ENCODE measurements around the gene ALDH9A1. TPM values are rescaled to one million over a fixed set of nuclear protein-coding genes. Genes with fewer than 3 reads are reported as not detected.
"Not testable (repeated sequence)": the region's sequence is repeated elsewhere in the genome, so short reads cannot be mapped to it uniquely, and the experiment has no call there.

Gene ALDH9A1
- total RNA-seq, 2 experiments from 2014 or later, result 46.9 to 54.4 TPM

DNA sequence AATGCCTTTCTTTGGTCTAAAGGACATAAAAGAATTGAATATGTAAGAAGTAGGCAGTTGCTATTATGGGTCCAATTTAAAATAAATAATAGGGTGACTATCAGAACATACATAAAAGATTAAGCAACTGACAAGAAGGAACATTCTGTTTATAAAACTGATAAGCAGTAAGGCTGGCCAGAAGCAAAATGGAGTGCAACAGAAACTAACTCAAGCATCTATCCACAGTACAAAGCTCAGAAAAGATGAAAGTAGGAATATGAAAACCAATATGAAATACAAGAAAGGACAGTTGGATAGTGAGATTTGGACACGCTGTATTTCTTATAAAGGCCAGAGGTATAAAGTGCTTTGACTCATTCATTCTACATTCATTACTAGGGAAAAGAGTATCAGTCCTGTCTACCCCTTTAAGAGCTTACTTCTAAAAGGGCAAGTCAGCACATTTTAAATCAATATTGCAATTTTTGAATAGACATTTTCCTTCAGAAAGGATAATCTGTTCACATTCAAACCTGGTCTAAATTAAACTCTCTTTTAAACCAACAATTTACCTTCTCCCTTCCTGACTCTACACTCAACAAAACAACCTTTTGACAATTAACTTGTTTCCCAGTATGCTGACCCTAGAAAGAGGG, 14.4 kb downstream of the ALDH9A1 start:
- DNase-seq, result no peak
- no peak overlapping the region for H3K27ac Mint-ChIP-seq
- H3K27me3 Mint-ChIP-seq, result no peaks in the 10 kb centered on the region
- H3K9me3 Mint-ChIP-seq, result peaks cover 8% of the 10 kb centered on the region
- H3K4me3 Mint-ChIP-seq, result no peak overlapping the region
- H3K36me3 Mint-ChIP-seq (ENCODE audit: low read depth), result peaks cover 86% of the 10 kb centered on the region
- H3K4me1 Mint-ChIP-seq, result peaks cover 37% of the 10 kb centered on the region
- ChIA-PET CTCF (interaction anchor here (0.9 to 1.2 kb wide), 3 partner anchors 13 to 83 kb away, joined by 3 to 7 read pairs (median 3); no protein-coding TSS in a partner anchor), POLR2A (interaction anchor here (5.0 kb wide), 1 partner anchor 14 kb away, joined by 36 read pairs; the partner anchor contains the start of gene ALDH9A1)

DNA sequence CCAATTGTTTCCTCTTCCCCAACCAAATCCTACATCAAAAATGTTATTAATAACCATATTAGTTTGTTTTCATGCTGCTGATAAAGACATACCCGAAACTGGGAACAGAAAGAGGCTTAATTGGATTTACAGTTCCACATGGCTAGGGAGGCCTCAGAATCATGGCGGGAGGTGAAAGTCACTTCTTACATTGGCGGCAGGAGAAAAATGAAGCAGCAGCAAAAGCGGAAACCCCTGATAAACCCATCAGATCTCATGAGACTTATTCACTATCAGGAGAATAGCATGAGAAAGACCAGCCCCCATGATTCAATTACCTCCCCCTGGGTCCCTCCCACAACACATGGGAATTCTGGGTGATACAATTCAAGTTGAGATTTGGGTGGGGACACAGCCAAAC, 17.6 kb downstream of the ALDH9A1 start:
- H3K27ac Mint-ChIP-seq, POLR2A ChIA-PET, CTCF ChIA-PET, H3K9me3 Mint-ChIP-seq, DNase-seq, H3K27me3 Mint-ChIP-seq, H3K4me3 Mint-ChIP-seq: not testable (repeated sequence)
- Mint-ChIP-seq H3K4me1 (peaks cover 27% of the 10 kb centered on the region), H3K36me3 (ENCODE audit: low read depth) (peaks cover 76% of the 10 kb centered on the region)

DNA sequence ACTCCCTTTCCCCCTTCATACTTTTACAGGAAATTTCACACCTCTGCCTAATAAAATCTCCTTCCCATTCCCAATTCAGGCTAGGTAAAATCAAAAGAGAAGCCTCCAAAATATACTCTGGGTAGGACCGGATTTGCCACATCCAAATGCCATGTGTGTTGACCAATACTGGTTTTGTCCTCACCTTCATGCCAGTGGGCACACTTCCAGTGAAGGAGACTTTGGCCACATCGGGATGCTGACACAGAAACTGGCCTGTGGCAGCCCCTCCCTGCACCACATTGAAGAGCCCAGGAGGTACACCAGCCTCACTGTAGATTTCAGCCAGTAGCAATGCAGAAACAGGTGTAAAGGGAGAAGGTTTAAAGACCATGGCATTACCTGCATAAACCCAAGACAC, 18.1 kb downstream of the ALDH9A1 start:
- H3K4me1 Mint-ChIP-seq, result peaks cover 27% of the 10 kb centered on the region
- no peak overlapping the region for H3K4me3 Mint-ChIP-seq
- H3K27me3 Mint-ChIP-seq, result no peaks in the 10 kb centered on the region
- ChIA-PET CTCF (no interaction called here), POLR2A (no interaction called here)
- no peaks in the 10 kb centered on the region for H3K9me3 Mint-ChIP-seq
- H3K36me3 Mint-ChIP-seq (ENCODE audit: low read depth), result peaks cover 77% of the 10 kb centered on the region
- no peak for DNase-seq
- H3K27ac Mint-ChIP-seq, result no peak overlapping the region

DNA sequence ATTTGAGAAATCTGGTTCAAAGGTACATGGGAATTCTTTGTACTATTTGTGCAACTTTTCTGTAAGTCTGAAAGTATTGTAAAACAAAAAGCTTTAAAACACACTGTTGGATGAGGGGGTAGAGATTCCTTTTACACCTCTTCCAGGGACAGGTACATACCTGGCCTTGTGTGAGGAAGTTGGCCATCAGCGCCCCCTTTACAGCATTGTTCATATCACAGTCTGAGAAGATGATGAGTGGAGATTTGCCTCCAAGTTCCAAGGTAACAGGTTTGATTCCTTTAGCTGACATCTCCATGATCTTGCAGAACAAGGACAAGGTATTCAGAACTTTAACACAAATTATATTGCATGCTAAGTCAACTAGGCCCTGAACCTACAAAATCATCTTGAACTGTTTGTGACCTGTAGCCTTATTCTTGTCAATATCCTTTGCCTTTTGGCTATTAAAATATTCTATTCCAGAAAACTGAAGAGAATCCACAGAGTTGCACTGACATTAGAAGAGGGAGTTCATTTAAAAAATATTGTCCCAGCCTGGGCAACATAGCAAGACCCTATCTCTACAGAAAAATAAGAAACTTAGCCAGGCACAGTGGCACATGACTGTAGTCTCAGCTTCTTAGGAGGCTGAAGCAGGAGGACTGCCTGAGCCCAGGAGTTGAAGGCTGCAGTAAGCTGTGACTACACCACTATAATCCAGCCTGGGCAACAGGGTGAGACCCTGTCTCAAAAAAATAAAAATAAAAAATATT, 18.9 kb downstream of the ALDH9A1 start:
- H3K27ac Mint-ChIP-seq, result peak overlapping the region; percentile 23
- POLR2A ChIA-PET, result no interaction called here

DNA sequence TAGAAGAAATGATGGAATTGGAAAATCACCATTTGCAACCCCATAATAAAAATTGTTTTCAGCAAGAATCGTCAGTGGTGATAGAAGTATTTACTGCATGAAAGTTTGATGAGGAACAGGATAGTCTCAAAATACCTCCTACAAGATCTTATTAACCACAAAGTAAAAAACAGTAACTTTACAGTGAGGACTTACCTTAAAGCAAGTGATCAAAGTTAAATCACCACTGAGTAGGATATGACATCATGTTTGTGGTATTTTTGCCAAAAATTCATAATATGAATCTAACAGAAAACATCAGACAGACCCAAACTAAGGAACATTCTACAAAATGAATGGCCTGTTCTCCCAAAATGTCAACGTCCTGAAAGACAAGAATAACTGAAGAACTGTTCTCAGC, 19.9 kb downstream of the ALDH9A1 start:
- Mint-ChIP-seq H3K36me3 (ENCODE audit: low read depth) (peaks cover 66% of the 10 kb centered on the region), H3K27ac (peak overlapping the region; percentile 49), H3K27me3 (no peaks in the 10 kb centered on the region), H3K4me1 (peaks cover 20% of the 10 kb centered on the region), H3K4me3 (no peak overlapping the region), H3K9me3 (no peaks in the 10 kb centered on the region)
- POLR2A ChIA-PET, result no interaction called here
- CTCF ChIA-PET, result interaction anchor here (0.6 kb wide), 1 partner anchor 135 kb away, joined by 3 read pairs; no protein-coding TSS in a partner anchor
- no peak for DNase-seq

More for the DNA sequence above, 18.9 kb downstream of the ALDH9A1 start:
- Mint-ChIP-seq H3K4me1 (peaks cover 23% of the 10 kb centered on the region), H3K4me3 (no peak overlapping the region), H3K27me3 (no peaks in the 10 kb centered on the region), H3K36me3 (ENCODE audit: low read depth) (peaks cover 71% of the 10 kb centered on the region), H3K9me3 (no peaks in the 10 kb centered on the region)
- CTCF ChIA-PET, result interaction anchor here (0.9 kb wide), 1 partner anchor 11 kb away, joined by 3 read pairs; no protein-coding TSS in a partner anchor
- DNase-seq, result no peak

DNA sequence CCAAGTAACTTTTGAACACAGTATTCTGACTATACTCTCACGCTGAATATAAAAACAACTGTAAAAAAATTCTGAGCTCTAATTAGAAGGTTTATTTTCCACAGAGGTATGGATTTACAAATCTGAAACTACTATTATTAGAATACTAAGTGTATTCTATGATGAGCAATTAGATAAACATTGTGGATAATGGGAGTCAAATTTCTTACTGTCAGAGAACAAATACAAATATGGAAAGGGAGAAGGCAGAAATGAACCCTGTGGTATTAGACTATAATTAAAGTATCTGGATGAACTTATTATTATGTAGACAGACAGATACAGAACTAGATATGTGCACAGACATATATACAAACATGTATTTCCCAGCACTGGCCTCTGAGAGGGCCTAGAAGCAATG, 22.6 kb downstream of the ALDH9A1 start:
- ChIA-PET POLR2A (interaction anchor here (0.9 kb wide), 1 partner anchor 46 kb away, joined by 3 read pairs; no protein-coding TSS in a partner anchor), CTCF (no interaction called here)
- peaks cover 67% of the 10 kb centered on the region for H3K36me3 Mint-ChIP-seq (ENCODE audit: low read depth)
- H3K27me3 Mint-ChIP-seq, result no peaks in the 10 kb centered on the region
- no peaks in the 10 kb centered on the region for H3K9me3 Mint-ChIP-seq
- DNase-seq, result no peak
- no peak overlapping the region for H3K4me3 Mint-ChIP-seq
- H3K27ac Mint-ChIP-seq, result no peak overlapping the region
- H3K4me1 Mint-ChIP-seq, result peaks cover 20% of the 10 kb centered on the region

DNA sequence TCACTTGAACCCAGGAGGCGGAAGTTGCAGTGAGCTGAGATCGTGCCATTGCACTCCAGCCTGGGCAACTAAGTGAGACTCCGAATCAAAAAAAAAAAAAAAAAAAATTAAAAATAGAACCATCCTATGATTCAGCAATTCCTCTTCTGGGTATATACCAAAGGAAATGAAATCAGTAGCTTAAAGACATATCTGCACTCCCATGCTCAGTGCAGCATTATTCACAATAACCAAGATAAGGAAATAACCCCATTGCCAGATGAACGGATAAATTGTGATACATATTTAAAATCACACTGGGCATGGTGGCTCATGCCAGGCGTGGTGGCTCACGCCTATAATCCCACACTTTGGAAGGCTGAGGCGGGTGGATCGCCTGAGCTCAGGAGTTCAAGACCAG, 23.8 kb downstream of the ALDH9A1 start:
- ChIA-PET POLR2A (no interaction called here), CTCF (interaction anchor here (0.6 kb wide), 1 partner anchor 11 kb away, joined by 3 read pairs; no protein-coding TSS in a partner anchor)
- no peak overlapping the region for H3K27ac Mint-ChIP-seq
- H3K36me3 Mint-ChIP-seq (ENCODE audit: low read depth), result peaks cover 64% of the 10 kb centered on the region
- H3K4me3 Mint-ChIP-seq, result no peak overlapping the region
- DNase-seq, result no peak
- H3K9me3 Mint-ChIP-seq, result no peaks in the 10 kb centered on the region
- no peaks in the 10 kb centered on the region for H3K27me3 Mint-ChIP-seq
- H3K4me1 Mint-ChIP-seq, result peaks cover 20% of the 10 kb centered on the region

DNA sequence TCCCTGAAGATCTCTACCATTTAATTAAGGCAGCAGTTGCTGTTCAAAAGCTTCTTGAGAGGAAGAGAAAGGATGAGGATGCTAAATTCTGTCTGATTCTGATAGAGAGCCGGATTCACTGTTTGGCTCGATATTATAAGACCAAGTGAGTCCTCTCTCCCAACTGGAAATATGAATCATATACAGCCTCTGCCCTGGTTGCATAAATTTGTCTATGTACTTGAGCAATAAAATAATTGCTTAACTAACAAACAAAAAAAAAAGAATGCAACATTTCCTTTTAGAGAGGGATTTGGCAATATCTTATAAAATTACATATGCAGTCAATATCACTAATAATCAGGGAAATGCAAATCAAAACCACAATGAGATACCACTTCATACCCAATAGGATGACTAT, 26.8 kb downstream of the ALDH9A1 start:
- Mint-ChIP-seq H3K4me1 (peaks cover 6% of the 10 kb centered on the region), H3K36me3 (ENCODE audit: low read depth) (peaks cover 73% of the 10 kb centered on the region), H3K27me3 (no peaks in the 10 kb centered on the region), H3K4me3 (no peak overlapping the region), H3K27ac (no peak overlapping the region), H3K9me3 (no peaks in the 10 kb centered on the region)
- ChIA-PET CTCF (no interaction called here), POLR2A (no interaction called here)
- DNase-seq, result no peak

DNA sequence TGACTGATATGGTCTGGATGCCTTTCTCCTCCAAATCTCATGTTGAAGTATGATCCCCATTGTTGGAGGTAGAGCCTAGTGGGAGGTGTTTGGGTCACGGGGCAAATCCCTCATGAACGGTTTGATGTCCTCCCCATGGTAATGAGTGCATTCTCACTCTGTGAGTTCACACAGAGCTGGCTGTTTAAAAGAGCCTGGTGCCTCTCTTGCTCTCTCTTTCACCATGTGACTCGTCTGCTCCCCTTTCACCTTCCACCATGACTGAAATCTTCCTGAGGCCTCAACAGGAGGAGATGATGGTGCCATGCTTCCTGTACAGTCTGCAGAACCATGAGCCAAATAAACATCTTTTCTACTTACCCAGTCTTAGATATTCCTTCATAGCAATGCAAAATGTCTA, 30.2 kb downstream of the ALDH9A1 start:
- H3K36me3 Mint-ChIP-seq (ENCODE audit: low read depth), result peaks cover 84% of the 10 kb centered on the region
- H3K27me3 Mint-ChIP-seq, result no peaks in the 10 kb centered on the region
- no peak overlapping the region for H3K27ac Mint-ChIP-seq
- H3K4me3 Mint-ChIP-seq, result no peak overlapping the region
- POLR2A ChIA-PET, result no interaction called here
- DNase-seq, result no peak
- CTCF ChIA-PET, result no interaction called here
- no peaks in the 10 kb centered on the region for H3K9me3 Mint-ChIP-seq
- peaks cover 8% of the 10 kb centered on the region for H3K4me1 Mint-ChIP-seq

DNA sequence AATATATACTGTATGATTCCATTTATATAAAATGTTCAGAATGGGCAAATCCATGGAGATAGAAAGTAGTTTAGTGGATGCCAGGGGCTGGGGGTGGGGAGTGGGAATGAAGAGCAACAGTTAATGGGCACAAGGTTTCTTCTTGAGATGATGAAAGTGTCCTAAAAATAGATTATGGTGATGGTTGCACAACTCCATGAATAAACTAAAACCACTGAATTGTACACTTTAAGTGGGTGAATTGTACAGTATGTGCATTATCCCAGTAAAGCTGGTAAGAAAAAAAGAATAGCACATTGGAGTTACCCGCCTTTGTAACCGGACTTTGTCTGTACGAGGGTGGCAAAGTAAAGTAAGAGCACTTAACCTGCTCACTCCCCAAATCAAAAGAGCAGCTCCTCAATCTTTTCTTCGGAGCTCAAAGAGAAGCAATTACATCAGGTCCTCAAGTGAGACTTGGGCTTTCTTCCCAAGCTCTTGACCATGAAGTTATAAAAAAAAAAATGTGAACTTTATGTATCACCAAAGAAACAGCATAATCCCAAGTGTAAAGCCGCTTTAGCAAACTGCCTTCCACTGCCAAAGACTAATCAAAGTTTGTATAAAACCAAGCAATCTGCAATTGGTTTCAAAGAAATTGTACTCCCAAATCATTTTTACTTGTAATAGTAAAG, 32.1 kb downstream of the ALDH9A1 start:
- no peaks in the 10 kb centered on the region for H3K9me3 Mint-ChIP-seq
- ChIA-PET POLR2A (no interaction called here), CTCF (interaction anchor here (1.4 kb wide), 1 partner anchor 103 kb away, joined by 3 read pairs; no protein-coding TSS in a partner anchor)
- no peak for DNase-seq
- H3K4me3 Mint-ChIP-seq, result no peak overlapping the region
- H3K4me1 Mint-ChIP-seq, result peaks cover 8% of the 10 kb centered on the region
- H3K27me3 Mint-ChIP-seq, result no peaks in the 10 kb centered on the region
- peaks cover 86% of the 10 kb centered on the region for H3K36me3 Mint-ChIP-seq (ENCODE audit: low read depth)
- no peak overlapping the region for H3K27ac Mint-ChIP-seq

DNA sequence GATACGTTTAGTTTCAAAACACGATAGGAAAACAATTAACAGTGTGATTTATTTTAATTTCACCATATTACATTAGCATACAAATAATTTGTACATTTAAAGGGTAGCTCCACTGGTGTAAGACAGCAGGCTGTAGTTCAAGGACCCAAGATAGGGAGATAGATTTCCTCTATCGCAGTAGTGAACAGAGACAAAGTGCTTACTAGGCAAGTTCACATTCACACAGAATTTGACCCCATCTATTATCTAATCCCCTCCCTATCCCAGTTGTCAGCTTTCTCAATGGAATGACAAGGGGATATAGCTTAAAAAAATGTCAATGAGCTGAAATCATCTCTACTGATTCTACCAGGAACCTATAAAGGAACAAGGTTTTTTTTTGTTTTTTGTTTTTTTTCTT, 36.2 kb downstream of the ALDH9A1 start:
- Mint-ChIP-seq H3K27me3 (no peaks in the 10 kb centered on the region), H3K27ac (no peak overlapping the region), H3K4me1 (peaks cover 8% of the 10 kb centered on the region), H3K36me3 (ENCODE audit: low read depth) (peaks cover 74% of the 10 kb centered on the region), H3K4me3 (no peak overlapping the region), H3K9me3 (no peaks in the 10 kb centered on the region)
- ChIA-PET POLR2A (interaction anchor here (1.1 to 1.6 kb wide), 2 partner anchors 15 to 107 kb away, joined by 3 read pairs; partner anchors contain the start of gene TMCO1), CTCF (interaction anchor here (0.9 to 1.4 kb wide), 2 partner anchors 24 to 62 kb away, joined by 3 to 5 read pairs; no protein-coding TSS in a partner anchor)
- no peak for DNase-seq

DNA sequence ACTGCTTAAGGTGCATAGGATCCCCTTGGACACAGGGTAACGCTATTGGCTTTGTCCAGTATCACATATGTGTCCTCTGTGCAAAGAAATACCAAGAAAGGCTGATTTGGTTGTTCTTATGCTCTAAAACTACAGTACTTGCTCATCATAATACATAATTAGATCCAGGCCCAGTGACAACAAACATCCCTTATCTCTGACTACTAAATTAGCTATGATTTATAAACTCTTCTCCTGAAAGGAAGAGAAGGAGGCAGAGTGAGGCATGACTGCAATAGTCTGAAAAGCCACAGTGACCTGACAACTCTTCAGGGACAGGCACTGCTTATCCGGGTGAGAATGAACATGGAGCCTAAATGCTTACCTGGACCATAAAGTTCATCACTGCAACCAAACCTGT, 36.7 kb downstream of the ALDH9A1 start:
- Mint-ChIP-seq H3K27ac (no peak overlapping the region), H3K4me3 (no peak overlapping the region), H3K36me3 (ENCODE audit: low read depth) (peaks cover 70% of the 10 kb centered on the region), H3K9me3 (no peaks in the 10 kb centered on the region), H3K27me3 (no peaks in the 10 kb centered on the region), H3K4me1 (peaks cover 8% of the 10 kb centered on the region)
- CTCF ChIA-PET, result interaction anchor here (0.9 kb wide), 1 partner anchor 24 kb away, joined by 3 read pairs; no protein-coding TSS in a partner anchor
- POLR2A ChIA-PET, result interaction anchor here (1.6 kb wide), 1 partner anchor 107 kb away, joined by 3 read pairs; the partner anchor contains the start of gene TMCO1
- DNase-seq, result no peak

DNA sequence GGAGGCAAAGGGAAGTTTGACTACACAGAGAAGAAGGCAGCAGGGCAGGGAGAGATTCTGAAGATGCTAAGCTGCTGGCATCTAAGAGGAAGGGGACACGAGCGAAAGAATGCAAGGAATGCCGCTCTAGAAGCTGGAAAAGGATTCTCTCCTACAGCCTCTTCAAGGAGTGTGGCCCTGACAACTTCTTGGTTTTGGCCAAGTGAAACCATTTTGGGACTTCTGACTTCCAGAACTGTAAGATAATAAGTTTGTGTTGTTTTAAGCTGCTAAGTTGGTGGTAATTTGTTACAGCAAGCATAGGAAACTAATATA, 38.8 kb downstream of the ALDH9A1 start:
- CTCF ChIA-PET, result interaction anchor here (1.0 kb wide), 1 partner anchor 11 kb away, joined by 3 read pairs; no protein-coding TSS in a partner anchor
- Mint-ChIP-seq H3K4me3 (no peak overlapping the region), H3K27ac (no peak overlapping the region), H3K9me3 (no peaks in the 10 kb centered on the region), H3K36me3 (ENCODE audit: low read depth) (peaks cover 61% of the 10 kb centered on the region), H3K27me3 (no peaks in the 10 kb centered on the region), H3K4me1 (no peaks in the 10 kb centered on the region)
- no peak for DNase-seq
- POLR2A ChIA-PET, result interaction anchor here (1.1 to 1.4 kb wide), 2 partner anchors 13 to 38 kb away, joined by 3 to 5 read pairs; no protein-coding TSS in a partner anchor

Measured in activated CD4-positive, alpha-beta memory T cell treated with anti-CD3 and anti-CD28 coated beads, Interleukin-2, amount 10 ng/mL, durations not matched to agents 7 days and 5 days (primary cell).